ENCODE data around the gene OR52H1.

DNA sequence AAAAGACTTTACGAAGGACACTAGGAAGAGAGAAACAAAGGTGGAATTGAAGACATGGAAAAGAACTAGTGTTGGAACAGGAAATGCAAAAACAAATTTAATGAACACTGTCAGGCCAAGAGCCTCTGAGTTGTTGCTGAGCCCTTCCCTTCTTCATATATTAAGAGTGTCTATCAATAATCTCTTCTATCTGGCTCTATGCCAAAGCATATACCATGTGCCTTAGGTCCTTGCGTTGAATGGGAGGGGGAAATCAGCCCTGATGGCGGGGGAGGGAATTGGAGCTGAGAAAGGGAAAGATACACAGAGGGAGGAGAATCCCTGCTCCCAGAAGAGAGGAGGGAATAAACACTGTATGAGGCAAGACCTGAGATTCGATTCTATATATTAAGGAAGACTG, 26.8 kb upstream of the OR52H1 start:
- TF ChIP-seq POLR2A (IDR thresholded peaks at IDR 0.05), result no peak
- TF ChIP-seq, protein P1, sequence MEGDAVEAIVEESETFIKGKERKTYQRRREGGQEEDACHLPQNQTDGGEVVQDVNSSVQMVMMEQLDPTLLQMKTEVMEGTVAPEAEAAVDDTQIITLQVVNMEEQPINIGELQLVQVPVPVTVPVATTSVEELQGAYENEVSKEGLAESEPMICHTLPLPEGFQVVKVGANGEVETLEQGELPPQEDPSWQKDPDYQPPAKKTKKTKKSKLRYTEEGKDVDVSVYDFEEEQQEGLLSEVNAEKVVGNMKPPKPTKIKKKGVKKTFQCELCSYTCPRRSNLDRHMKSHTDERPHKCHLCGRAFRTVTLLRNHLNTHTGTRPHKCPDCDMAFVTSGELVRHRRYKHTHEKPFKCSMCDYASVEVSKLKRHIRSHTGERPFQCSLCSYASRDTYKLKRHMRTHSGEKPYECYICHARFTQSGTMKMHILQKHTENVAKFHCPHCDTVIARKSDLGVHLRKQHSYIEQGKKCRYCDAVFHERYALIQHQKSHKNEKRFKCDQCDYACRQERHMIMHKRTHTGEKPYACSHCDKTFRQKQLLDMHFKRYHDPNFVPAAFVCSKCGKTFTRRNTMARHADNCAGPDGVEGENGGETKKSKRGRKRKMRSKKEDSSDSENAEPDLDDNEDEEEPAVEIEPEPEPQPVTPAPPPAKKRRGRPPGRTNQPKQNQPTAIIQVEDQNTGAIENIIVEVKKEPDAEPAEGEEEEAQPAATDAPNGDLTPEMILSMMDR (IDR thresholded peaks at IDR 0.05), result no peak
